WTC11 (cell line): ENCODE results near the gene PTPRF. TPM values are rescaled to one million over a fixed set of nuclear protein-coding genes. Genes with fewer than 3 reads are reported as not detected.

Experiments
- ATAC-seq: fragments of 200-7000 bp; cut with Tn5 transposase; 2 replicates; pipeline ENCODE4 v1.10.0; 2021; ENCODE audit warnings: mild to moderate bottlenecking, moderate library complexity
- CTCF ChIA-PET: fragments of 300-600 bp; sonication (Branson Sonifier 250); formaldehyde crosslinking; loops from one replicate; lab custom pipeline; 2021; ENCODE audit warnings: antibody characterized with exemption; lab: Charles Lee
- POLR2A ChIA-PET: fragments of 350-600 bp; sonication (Branson Sonifier 250); formaldehyde crosslinking; loops from one replicate; lab custom pipeline; 2021; ENCODE audit warnings: antibody characterized with exemption; lab: Charles Lee
- DNase-seq: peaks from one replicate; pipeline ENCODE4 v3.0.0; 2021; ENCODE audit warnings: low spot score
- H3K27ac Mint-ChIP-seq: 2 replicates; pipeline ENCODE4 v1.8.0; 2021; ENCODE audit warnings: mixed read lengths
- H3K27me3 Mint-ChIP-seq: 2 replicates; pipeline ENCODE4 v1.8.0; 2021; ENCODE audit warnings: low read depth, mild to moderate bottlenecking, moderate library complexity, mixed read lengths
- H3K36me3 Mint-ChIP-seq: 2 replicates; pipeline ENCODE4 v1.8.0; 2021; ENCODE audit warnings: mixed read lengths
- H3K4me1 Mint-ChIP-seq: 2 replicates; pipeline ENCODE4 v1.8.0; 2022; ENCODE audit warnings: mixed read lengths
- H3K4me3 Mint-ChIP-seq: 2 replicates; pipeline ENCODE4 v1.8.0; 2021; ENCODE audit warnings: mild to moderate bottlenecking, moderate library complexity, mixed read lengths
- H3K9me3 Mint-ChIP-seq: 2 replicates; pipeline ENCODE4 v1.8.0; 2021; ENCODE audit warnings: mixed read lengths
- AR ChIP-seq: fragments of 250-450 bp; sonication (Bioruptor Pico); IDR thresholded peaks from 2 replicates; pipeline ENCODE4 v1.9.0; 2021; ENCODE audit warnings: mild to moderate bottlenecking
- ETV6 ChIP-seq: sonication (generic); formaldehyde crosslinking; IDR thresholded peaks from 2 replicates; pipeline ENCODE4 v1.8.1; 2022; ENCODE audit warnings: mild to moderate bottlenecking, missing genetic modification reagents
- GABPB1 ChIP-seq: sonication (generic); formaldehyde crosslinking; IDR thresholded peaks from 2 replicates; pipeline ENCODE4 v1.8.1; 2023; ENCODE audit warnings: mild to moderate bottlenecking, missing genetic modification reagents
- GRHL2 ChIP-seq: fragments of 250-450 bp; sonication (Bioruptor Pico); IDR thresholded peaks from 2 replicates; pipeline ENCODE4 v1.8.0; 2022; ENCODE audit warnings: mild to moderate bottlenecking, moderate library complexity; ENCODE audit not compliant: insufficient replicate concordance, severe bottlenecking
- JUN ChIP-seq: sonication (generic); formaldehyde crosslinking; IDR thresholded peaks from 2 replicates; pipeline ENCODE4 v1.8.0; 2023; ENCODE audit warnings: mild to moderate bottlenecking, missing genetic modification reagents
- NFATC4 ChIP-seq: fragments of 250-450 bp; sonication (Bioruptor Pico); IDR thresholded peaks from 2 replicates; pipeline ENCODE4 v1.9.0; 2021; ENCODE audit warnings: mild to moderate bottlenecking
- TEAD1 ChIP-seq: sonication (generic); formaldehyde crosslinking; IDR thresholded peaks from 2 replicates; pipeline ENCODE4 v1.8.0; 2022; ENCODE audit warnings: mild to moderate bottlenecking, missing genetic modification reagents
- USF1 ChIP-seq: sonication (generic); formaldehyde crosslinking; IDR thresholded peaks from 2 replicates; pipeline ENCODE4 v1.8.0; 2022; ENCODE audit warnings: mild to moderate bottlenecking, missing genetic modification reagents
- ZBTB21 ChIP-seq: sonication (generic); formaldehyde crosslinking; IDR thresholded peaks from 2 replicates; pipeline ENCODE4 v1.8.1; 2023; ENCODE audit warnings: mild to moderate bottlenecking, missing genetic modification reagents, borderline replicate concordance
- ZNF396 ChIP-seq: fragments of 250-450 bp; sonication (Bioruptor Pico); IDR thresholded peaks from 2 replicates; pipeline ENCODE4 v1.8.0; 2021; ENCODE audit warnings: mild to moderate bottlenecking, moderate library complexity, borderline replicate concordance
- ZNF416 ChIP-seq: fragments of 250-450 bp; sonication (Bioruptor Pico); IDR thresholded peaks from 2 replicates; pipeline ENCODE4 v1.9.0; 2021; ENCODE audit warnings: mild to moderate bottlenecking, inconsistent platforms
- ZNF425 ChIP-seq: fragments of 250-450 bp; sonication (Bioruptor Pico); conservative IDR thresholded peaks from 2 replicates; pipeline ENCODE4 v1.9.0; 2021; ENCODE audit warnings: mild to moderate bottlenecking
- total RNA-seq: library from RNA; stranded (reverse); gene quantifications from 3 replicates; pipeline ENCODE4 v1.2.3, GENCODE V29; 2021
- TF ChIP-seq, protein P1 (sequence below): sonication (generic); formaldehyde crosslinking; IDR thresholded peaks from 2 replicates; pipeline ENCODE4 v1.8.1; 2022; ENCODE audit warnings: low read depth, mild to moderate bottlenecking, moderate library complexity, missing genetic modification reagents, borderline replicate concordance
- TF ChIP-seq, protein P2 (sequence below): sonication (generic); formaldehyde crosslinking; IDR thresholded peaks from 2 replicates; pipeline ENCODE4 v1.8.1; 2022; ENCODE audit warnings: mild to moderate bottlenecking, moderate library complexity, missing genetic modification reagents
- TF ChIP-seq, protein P3 (sequence below): sonication (generic); formaldehyde crosslinking; IDR thresholded peaks from 2 replicates; pipeline ENCODE4 v1.8.1; 2022; ENCODE audit warnings: mild to moderate bottlenecking, missing genetic modification reagents, moderate library complexity, borderline replicate concordance
- TF ChIP-seq, protein P4 (sequence below): sonication (generic); formaldehyde crosslinking; IDR thresholded peaks from 2 replicates; pipeline ENCODE4 v1.8.1; 2023; ENCODE audit warnings: mild to moderate bottlenecking, missing genetic modification reagents
- TF ChIP-seq, protein P5 (sequence below): fragments of 250-450 bp; sonication (Bioruptor Pico); IDR thresholded peaks from 2 replicates; pipeline ENCODE4 v1.9.0; 2021; ENCODE audit warnings: mild to moderate bottlenecking

Gene PTPRF
- total RNA-seq, 1 experiment from 2014 or later: 248 TPM

GRCh38 chr1:43619314-43619790, 88.7 kb downstream of the PTPRF start (continued):
- TF ChIP-seq ZNF425 (CRISPR knock-in tag): no peak
- TF ChIP-seq JUN (CRISPR knock-in tag): no peak
- no peak for TF ChIP-seq AR
- TF ChIP-seq, protein P1, sequence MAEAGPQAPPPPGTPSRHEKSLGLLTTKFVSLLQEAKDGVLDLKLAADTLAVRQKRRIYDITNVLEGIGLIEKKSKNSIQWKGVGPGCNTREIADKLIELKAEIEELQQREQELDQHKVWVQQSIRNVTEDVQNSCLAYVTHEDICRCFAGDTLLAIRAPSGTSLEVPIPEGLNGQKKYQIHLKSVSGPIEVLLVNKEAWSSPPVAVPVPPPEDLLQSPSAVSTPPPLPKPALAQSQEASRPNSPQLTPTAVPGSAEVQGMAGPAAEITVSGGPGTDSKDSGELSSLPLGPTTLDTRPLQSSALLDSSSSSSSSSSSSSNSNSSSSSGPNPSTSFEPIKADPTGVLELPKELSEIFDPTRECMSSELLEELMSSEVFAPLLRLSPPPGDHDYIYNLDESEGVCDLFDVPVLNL (CRISPR knock-in tag): no peak
- TF ChIP-seq ETV6 (CRISPR knock-in tag): no peak

GRCh38 chr1:43619996-43620920, 89.6 kb downstream of the PTPRF start:
- DNase-seq: no peak

GRCh38 chr1:43620956-43621355, 90.3 kb downstream of the PTPRF start:
- DNase-seq (no peak), ATAC-seq (no peak)
- Mint-ChIP-seq H3K27me3 (no peaks in the 10 kb centered on the region), H3K27ac (no peak overlapping the region), H3K4me1 (no peaks in the 10 kb centered on the region), H3K9me3 (no peaks in the 10 kb centered on the region), H3K36me3 (peaks cover 61% of the 10 kb centered on the region), H3K4me3 (no peak overlapping the region)
- ChIA-PET POLR2A (no interaction called here), CTCF (no interaction called here)
- TF ChIP-seq ZNF416 (CRISPR knock-in tag) (no peak), AR (no peak), GRHL2 (CRISPR knock-in tag) (no peak)
- TF ChIP-seq, protein P2, sequence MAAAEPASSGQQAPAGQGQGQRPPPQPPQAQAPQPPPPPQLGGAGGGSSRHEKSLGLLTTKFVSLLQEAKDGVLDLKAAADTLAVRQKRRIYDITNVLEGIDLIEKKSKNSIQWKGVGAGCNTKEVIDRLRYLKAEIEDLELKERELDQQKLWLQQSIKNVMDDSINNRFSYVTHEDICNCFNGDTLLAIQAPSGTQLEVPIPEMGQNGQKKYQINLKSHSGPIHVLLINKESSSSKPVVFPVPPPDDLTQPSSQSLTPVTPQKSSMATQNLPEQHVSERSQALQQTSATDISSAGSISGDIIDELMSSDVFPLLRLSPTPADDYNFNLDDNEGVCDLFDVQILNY (CRISPR knock-in tag): no peak
- TF ChIP-seq, protein P3, sequence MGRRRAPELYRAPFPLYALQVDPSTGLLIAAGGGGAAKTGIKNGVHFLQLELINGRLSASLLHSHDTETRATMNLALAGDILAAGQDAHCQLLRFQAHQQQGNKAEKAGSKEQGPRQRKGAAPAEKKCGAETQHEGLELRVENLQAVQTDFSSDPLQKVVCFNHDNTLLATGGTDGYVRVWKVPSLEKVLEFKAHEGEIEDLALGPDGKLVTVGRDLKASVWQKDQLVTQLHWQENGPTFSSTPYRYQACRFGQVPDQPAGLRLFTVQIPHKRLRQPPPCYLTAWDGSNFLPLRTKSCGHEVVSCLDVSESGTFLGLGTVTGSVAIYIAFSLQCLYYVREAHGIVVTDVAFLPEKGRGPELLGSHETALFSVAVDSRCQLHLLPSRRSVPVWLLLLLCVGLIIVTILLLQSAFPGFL (CRISPR knock-in tag): no peak
- TF ChIP-seq, protein P4, sequence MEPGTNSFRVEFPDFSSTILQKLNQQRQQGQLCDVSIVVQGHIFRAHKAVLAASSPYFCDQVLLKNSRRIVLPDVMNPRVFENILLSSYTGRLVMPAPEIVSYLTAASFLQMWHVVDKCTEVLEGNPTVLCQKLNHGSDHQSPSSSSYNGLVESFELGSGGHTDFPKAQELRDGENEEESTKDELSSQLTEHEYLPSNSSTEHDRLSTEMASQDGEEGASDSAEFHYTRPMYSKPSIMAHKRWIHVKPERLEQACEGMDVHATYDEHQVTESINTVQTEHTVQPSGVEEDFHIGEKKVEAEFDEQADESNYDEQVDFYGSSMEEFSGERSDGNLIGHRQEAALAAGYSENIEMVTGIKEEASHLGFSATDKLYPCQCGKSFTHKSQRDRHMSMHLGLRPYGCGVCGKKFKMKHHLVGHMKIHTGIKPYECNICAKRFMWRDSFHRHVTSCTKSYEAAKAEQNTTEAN (CRISPR knock-in tag): no peak

More at GRCh38 chr1:43619996-43620920, 89.6 kb downstream of the PTPRF start:
- Mint-ChIP-seq H3K4me1 (no peaks in the 10 kb centered on the region), H3K27me3 (no peaks in the 10 kb centered on the region), H3K9me3 (no peaks in the 10 kb centered on the region), H3K36me3 (peaks cover 64% of the 10 kb centered on the region), H3K4me3 (no peak overlapping the region), H3K27ac (no peak overlapping the region)
- ChIA-PET CTCF (no interaction called here), POLR2A (no interaction called here)
- no peak for ATAC-seq
- TF ChIP-seq USF1 (CRISPR knock-in tag): no peak
- TF ChIP-seq GABPB1 (CRISPR knock-in tag): no peak
- no peak for TF ChIP-seq TEAD1 (CRISPR knock-in tag)
- TF ChIP-seq, protein P5, sequence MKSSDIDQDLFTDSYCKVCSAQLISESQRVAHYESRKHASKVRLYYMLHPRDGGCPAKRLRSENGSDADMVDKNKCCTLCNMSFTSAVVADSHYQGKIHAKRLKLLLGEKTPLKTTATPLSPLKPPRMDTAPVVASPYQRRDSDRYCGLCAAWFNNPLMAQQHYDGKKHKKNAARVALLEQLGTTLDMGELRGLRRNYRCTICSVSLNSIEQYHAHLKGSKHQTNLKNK (CRISPR knock-in tag): no peak
- no peak for TF ChIP-seq NFATC4 (CRISPR knock-in tag)
- no peak for TF ChIP-seq ZBTB21
- TF ChIP-seq ZNF396 (CRISPR knock-in tag): no peak
